ENCODE data around the gene CHD5. TPM values are rescaled to one million over a fixed set of nuclear protein-coding genes. Genes with fewer than 3 reads are reported as not detected.
"Not testable (repeated sequence)": the region's sequence is repeated elsewhere in the genome, so short reads cannot be mapped to it uniquely, and the experiment has no call there.

The CHD5 gene
- total RNA-seq, 1 experiment from 2014 or later: 2.4 TPM

- no peak for TF ChIP-seq ELF4 (CRISPR knock-in tag; IDR thresholded peaks at IDR 0.05; ENCODE audit: low read depth)
Measured at GRCh38 chr1:6221210-6221784, 41.2 kb upstream of the CHD5 start (continued).

- ChIA-PET CTCF (interaction anchor here (0.7 to 5.4 kb wide), 3 partner anchors 10 to 128 kb away, joined by 3 to 39 read pairs (median 11); partner anchors contain the start of gene RNF207), POLR2A (interaction anchor here (0.7 to 1.3 kb wide), 2 partner anchors 15 to 187 kb away, joined by 3 read pairs; no protein-coding TSS in a partner anchor)
- ATAC-seq (no peak; the same call in 1 of the 2 replicates), DNase-seq (ENCODE audit: low spot score) (no peak)
- Mint-ChIP-seq H3K9me3 (no peaks in the 10 kb centered on the region), H3K36me3 (peaks cover 26% of the 10 kb centered on the region), H3K4me3 (no peak overlapping the region), H3K27ac (peak overlapping the region; percentile 38; the same call in 1 of the 2 replicates), H3K4me1 (no peaks in the 10 kb centered on the region), H3K27me3 (ENCODE audit: low read depth) (no peaks in the 10 kb centered on the region)
- TF ChIP-seq ETV6 (CRISPR knock-in tag; IDR thresholded peaks at IDR 0.05) (no peak), ZNF219 (CRISPR knock-in tag; IDR thresholded peaks at IDR 0.05; ENCODE audit: borderline replicate concordance) (no peak), GTF2I (CRISPR knock-in tag; conservative IDR thresholded peaks at IDR 0.05) (no peak), USF1 (CRISPR knock-in tag; IDR thresholded peaks at IDR 0.05) (no peak), JAZF1 (CRISPR knock-in tag; IDR thresholded peaks at IDR 0.05) (no peak), SOX15 (CRISPR knock-in tag; IDR thresholded peaks at IDR 0.05) (no peak), NR2C2 (CRISPR knock-in tag; IDR thresholded peaks at IDR 0.05) (no peak), OVOL2 (CRISPR knock-in tag; IDR thresholded peaks at IDR 0.05; ENCODE audit: borderline replicate concordance) (no peak), PREB (CRISPR knock-in tag; IDR thresholded peaks at IDR 0.05; ENCODE audit: borderline replicate concordance) (no peak)
Measured at GRCh38 chr1:6220236-6220635, 40.1 kb upstream of the CHD5 start.

- CTCF ChIA-PET: interaction anchor here (3.0 to 5.4 kb wide), 2 partner anchors 9 to 14 kb away, joined by 11 to 39 read pairs; partner anchors contain the start of gene RNF207
- H3K9me3 Mint-ChIP-seq: not testable (repeated sequence)
Measured at GRCh38 chr1:6219641-6220040, 39.5 kb upstream of the CHD5 start.

GRCh38 chr1:6218375-6219164 lies 38.4 kb upstream of the CHD5 start:
- H3K4me1 Mint-ChIP-seq: no peaks in the 10 kb centered on the region

More at GRCh38 chr1:6219641-6220040, 39.5 kb upstream of the CHD5 start:
- POLR2A ChIA-PET: interaction anchor here (1.3 kb wide), 1 partner anchor 15 kb away, joined by 3 read pairs; no protein-coding TSS in a partner anchor
- DNase-seq (ENCODE audit: low spot score); H3K4me3 Mint-ChIP-seq; ATAC-seq; H3K27ac Mint-ChIP-seq; H3K4me1 Mint-ChIP-seq; H3K27me3 Mint-ChIP-seq (ENCODE audit: low read depth): not testable (repeated sequence)
- peaks cover 20% of the 10 kb centered on the region for H3K36me3 Mint-ChIP-seq

More at GRCh38 chr1:6218375-6219164, 38.4 kb upstream of the CHD5 start:
- H3K9me3 Mint-ChIP-seq: no peaks in the 10 kb centered on the region
- H3K27me3 Mint-ChIP-seq (ENCODE audit: low read depth): no peaks in the 10 kb centered on the region
- H3K4me3 Mint-ChIP-seq: no peak overlapping the region
- no peak for DNase-seq (ENCODE audit: low spot score)
- POLR2A ChIA-PET: no interaction called here
- CTCF ChIA-PET: interaction anchor here (1.5 to 5.4 kb wide), 4 partner anchors 8 to 27 kb away, joined by 8 to 39 read pairs (median 10); partner anchors contain the start of gene RNF207
- peak overlapping the region; percentile 90 for H3K27ac Mint-ChIP-seq
- no peak for TF ChIP-seq PREB (CRISPR knock-in tag; IDR thresholded peaks at IDR 0.05; ENCODE audit: borderline replicate concordance)
- no peak for TF ChIP-seq FOXK1 (CRISPR knock-in tag; IDR thresholded peaks at IDR 0.05)
- TF ChIP-seq ZNF219 (CRISPR knock-in tag; IDR thresholded peaks at IDR 0.05; ENCODE audit: borderline replicate concordance): no peak
- TF ChIP-seq CDX4 (CRISPR knock-in tag; IDR thresholded peaks at IDR 0.05; ENCODE audit: borderline replicate concordance): no peak
- no peak for TF ChIP-seq GABPB1 (CRISPR knock-in tag; IDR thresholded peaks at IDR 0.05)
- no peak for TF ChIP-seq E2F4 (CRISPR knock-in tag; IDR thresholded peaks at IDR 0.05; ENCODE audit: borderline replicate concordance, low read depth)
- TF ChIP-seq ZNF317 (CRISPR knock-in tag; IDR thresholded peaks at IDR 0.05; ENCODE audit: borderline replicate concordance, low read depth): no peak
- TF ChIP-seq ZNF263 (CRISPR knock-in tag; IDR thresholded peaks at IDR 0.05; ENCODE audit: low read depth): no peak
- TF ChIP-seq TEAD1 (CRISPR knock-in tag; IDR thresholded peaks at IDR 0.05): no peak
- TF ChIP-seq ZNF121 (CRISPR knock-in tag; IDR thresholded peaks at IDR 0.05): no peak
- no peak for ATAC-seq
- peaks cover 10% of the 10 kb centered on the region for H3K36me3 Mint-ChIP-seq
